NCI-H1694 treated with DMSO at 0.1 percent for 48 hours (cell line): ENCODE measurements around the gene OBSCN.

Experiments
- DNase-seq: peaks from one replicate; lab custom pipeline; 2025; lab: John Stamatoyannopoulos, UW

The OBSCN gene

GRCh38 chr1:228420968-228421826 is 213.4 kb downstream of the OBSCN start:
- no peak for DNase-seq

- no peak for DNase-seq
These were observed 215.7 kb downstream of the OBSCN start for GRCh38 chr1:228423404-228424053.

- DNase-seq, result no peak
These were observed 217.1 kb downstream of the OBSCN start for GRCh38 chr1:228424685-228425660.

- no peak for DNase-seq
These were observed 218.8 kb downstream of the OBSCN start for GRCh38 chr1:228426518-228427175.

- DNase-seq, result no peak
These were observed 220.6 kb downstream of the OBSCN start for GRCh38 chr1:228428412-228428811.
